HEK293 (cell line): ENCODE measurements around the gene CPD.

Experiments used
- CTCF ChIA-PET: fragments of 350-600 bp; formaldehyde crosslinking; extraction: SDS; loops from one replicate; lab custom pipeline; 2021; ENCODE audit warnings: antibody characterized with exemption; lab: Yijun Ruan, JAX
- POLR2A ChIA-PET: fragments of 300-600 bp; formaldehyde crosslinking; extraction: SDS; loops from one replicate; lab custom pipeline; 2020; ENCODE audit warnings: antibody characterized with exemption, inconsistent platforms; lab: Yijun Ruan, JAX
- H3K27ac ChIP-seq: fragments of 200-500 bp; sonication (Bioruptor generic); 2 replicates; pipeline ENCODE4 v1.5.1; 2014; ENCODE audit warnings: low read depth, low read length, control low read depth, inconsistent platforms; ENCODE audit errors: extremely low read depth
- H3K36me3 ChIP-seq, 2 experiments: fragments of 200-500 bp in 1 of 2; sonication (Bioruptor generic) in 1 of 2; 1 replicate in 1 of 2; 2 replicates in 1 of 2; pipeline ENCODE4 v1.5.1; 2014 to 2017; ENCODE audit warnings: inconsistent platforms in 2 of 2, low read length in 2 of 2; ENCODE audit not compliant: control insufficient read depth in 2 of 2, insufficient read depth in 1 of 2
- H3K4me1 ChIP-seq: fragments of 200-500 bp; sonication (Bioruptor generic); 2 replicates; pipeline ENCODE4 v1.5.1; 2014; ENCODE audit warnings: mild to moderate bottlenecking, low read length, inconsistent platforms; ENCODE audit not compliant: control insufficient read depth, insufficient read depth
- H3K4me3 ChIP-seq: 2 replicates; pipeline ENCODE4 v1.5.1; 2011; ENCODE audit warnings: low read depth, mild to moderate bottlenecking, control low read depth, low read length, moderate library complexity
- H3K9me3 ChIP-seq: fragments of 200-500 bp; sonication (Bioruptor generic); 2 replicates; pipeline ENCODE4 v1.5.1; 2014; ENCODE audit warnings: low read depth, low read length, inconsistent platforms; ENCODE audit not compliant: control insufficient read depth, insufficient read depth
- KLF8 ChIP-seq: fragments of 450-650 bp; formaldehyde crosslinking; IDR thresholded peaks from 2 replicates; pipeline ENCODE4 v1.5.1; 2016; ENCODE audit warnings: missing biosample characterization, missing genetic modification characterization
- MEIS1 ChIP-seq: sonication (generic); formaldehyde crosslinking; IDR thresholded peaks from 2 replicates; pipeline ENCODE4 v1.8.1; 2022; ENCODE audit warnings: missing genetic modification reagents, mild to moderate bottlenecking, borderline replicate concordance
- PRDM1 ChIP-seq: fragments of 450-650 bp; formaldehyde crosslinking; IDR thresholded peaks from 2 replicates; pipeline ENCODE4; 2016; ENCODE audit warnings: missing biosample characterization, missing genetic modification characterization
- SALL2 ChIP-seq: fragments of 450-650 bp; formaldehyde crosslinking; IDR thresholded peaks from 2 replicates; pipeline ENCODE4 v1.5.0; 2017; ENCODE audit warnings: missing biosample characterization, mild to moderate bottlenecking, missing genetic modification characterization, borderline replicate concordance
- WT1 ChIP-seq: fragments of 450-650 bp; formaldehyde crosslinking; IDR thresholded peaks from 2 replicates; pipeline ENCODE4 v1.5.1; 2016; ENCODE audit warnings: missing biosample characterization, missing genetic modification characterization
- ZBTB7A ChIP-seq: fragments of 450-650 bp; formaldehyde crosslinking; IDR thresholded peaks from 2 replicates; pipeline ENCODE4 v1.5.1; 2016; ENCODE audit warnings: low read depth, missing biosample characterization, missing genetic modification characterization
- ZFHX2 ChIP-seq: fragments of 450-650 bp; formaldehyde crosslinking; conservative IDR thresholded peaks from 2 replicates; pipeline ENCODE4 v1.5.1; 2016; ENCODE audit warnings: missing biosample characterization, missing genetic modification characterization
- ZNF140 ChIP-seq: fragments of 450-650 bp; formaldehyde crosslinking; IDR thresholded peaks from 2 replicates; pipeline ENCODE4 v1.5.1; 2016; ENCODE audit warnings: missing biosample characterization, missing genetic modification characterization
- ZNF16 ChIP-seq: fragments of 450-650 bp; formaldehyde crosslinking; IDR thresholded peaks from 2 replicates; pipeline ENCODE4 v1.5.1; 2016; ENCODE audit warnings: low read depth, missing biosample characterization, missing genetic modification characterization
- ZNF174 ChIP-seq: fragments of 450-650 bp; formaldehyde crosslinking; IDR thresholded peaks from 2 replicates; pipeline ENCODE4 v1.5.0; 2017; ENCODE audit warnings: missing biosample characterization, mild to moderate bottlenecking, missing genetic modification characterization
- ZNF184 ChIP-seq: fragments of 450-650 bp; IDR thresholded peaks from 2 replicates; pipeline ENCODE4 v1.5.1; 2018; ENCODE audit warnings: missing biosample characterization, mild to moderate bottlenecking, missing genetic modification characterization
- ZNF423 ChIP-seq: fragments of 450-650 bp; formaldehyde crosslinking; IDR thresholded peaks from 2 replicates; pipeline ENCODE4 v1.5.1; 2016; ENCODE audit warnings: missing biosample characterization, missing genetic modification characterization
- ZNF433 ChIP-seq: fragments of 450-650 bp; formaldehyde crosslinking; IDR thresholded peaks from 2 replicates; pipeline ENCODE4 v1.5.1; 2016; ENCODE audit warnings: missing biosample characterization, missing genetic modification characterization, low read depth
- ZNF629 ChIP-seq: fragments of 450-650 bp; formaldehyde crosslinking; IDR thresholded peaks from 2 replicates; pipeline ENCODE4 v1.5.1; 2017; ENCODE audit warnings: missing biosample characterization, missing genetic modification characterization
- ZNF654 ChIP-seq: fragments of 450-650 bp; formaldehyde crosslinking; IDR thresholded peaks from 2 replicates; pipeline ENCODE4 v1.5.1; 2016; ENCODE audit warnings: low read depth, missing biosample characterization, missing genetic modification characterization
- ZNF664 ChIP-seq: fragments of 450-650 bp; formaldehyde crosslinking; IDR thresholded peaks from 2 replicates; pipeline ENCODE4 v1.5.1; 2016; ENCODE audit warnings: missing biosample characterization, missing genetic modification characterization
- ZNF76 ChIP-seq: fragments of 450-650 bp; formaldehyde crosslinking; IDR thresholded peaks from 2 replicates; pipeline ENCODE4; 2016; ENCODE audit warnings: low read depth, missing biosample characterization, missing genetic modification characterization, borderline replicate concordance
- TF ChIP-seq, protein P1 (sequence below): fragments of 450-650 bp; formaldehyde crosslinking; IDR thresholded peaks from 2 replicates; pipeline ENCODE4 v1.5.0; 2017; ENCODE audit warnings: missing biosample characterization, missing genetic modification characterization, borderline replicate concordance
- TF ChIP-seq, protein P2 (sequence below): fragments of 450-650 bp; formaldehyde crosslinking; IDR thresholded peaks from 2 replicates; pipeline ENCODE4 v1.5.1; 2016; ENCODE audit warnings: missing biosample characterization, missing genetic modification characterization, borderline replicate concordance
- TF ChIP-seq, protein P3 (sequence below): fragments of 450-650 bp; formaldehyde crosslinking; IDR thresholded peaks from 2 replicates; pipeline ENCODE4 v1.5.1; 2017; ENCODE audit warnings: missing biosample characterization, missing genetic modification characterization
- TF ChIP-seq, protein P4 (sequence below): fragments of 450-650 bp; formaldehyde crosslinking; IDR thresholded peaks from 2 replicates; pipeline ENCODE4 v1.5.1; 2016; ENCODE audit warnings: missing biosample characterization, missing genetic modification characterization, borderline replicate concordance
- TF ChIP-seq, protein P5 (sequence below): fragments of 450-650 bp; formaldehyde crosslinking; IDR thresholded peaks from 2 replicates; pipeline ENCODE4 v1.5.1; 2017; ENCODE audit warnings: missing biosample characterization, missing genetic modification characterization
- TF ChIP-seq, protein P6 (sequence below): fragments of 450-650 bp; formaldehyde crosslinking; IDR thresholded peaks from 2 replicates; pipeline ENCODE4 v1.5.1; 2016; ENCODE audit warnings: missing biosample characterization, missing genetic modification characterization, low read depth
- TF ChIP-seq, protein P7 (sequence below): sonication (generic); formaldehyde crosslinking; IDR thresholded peaks from 2 replicates; pipeline ENCODE4 v1.8.1; 2022; ENCODE audit warnings: mild to moderate bottlenecking, moderate library complexity, missing genetic modification reagents

The CPD gene

DNA sequence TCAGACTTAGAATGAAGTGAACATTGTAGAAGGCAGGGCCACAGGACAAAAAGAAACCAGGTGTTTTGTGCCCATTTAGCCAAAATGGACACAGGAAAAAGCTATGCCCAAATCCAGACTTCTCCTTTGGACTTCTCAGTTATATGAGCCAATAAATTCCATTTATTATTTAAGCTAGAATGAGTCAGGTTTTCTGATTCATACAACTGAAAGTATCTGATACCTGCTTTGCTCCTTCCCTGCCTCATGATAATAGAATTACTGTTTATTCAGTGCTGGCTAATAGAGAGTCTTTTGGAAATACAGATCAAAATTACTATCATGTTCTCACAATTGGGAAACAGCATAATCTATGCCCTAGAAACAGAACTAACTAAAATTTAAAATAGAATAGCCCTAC is 8.7 kb upstream of the CPD start (continued):
- TF ChIP-seq, protein P1, sequence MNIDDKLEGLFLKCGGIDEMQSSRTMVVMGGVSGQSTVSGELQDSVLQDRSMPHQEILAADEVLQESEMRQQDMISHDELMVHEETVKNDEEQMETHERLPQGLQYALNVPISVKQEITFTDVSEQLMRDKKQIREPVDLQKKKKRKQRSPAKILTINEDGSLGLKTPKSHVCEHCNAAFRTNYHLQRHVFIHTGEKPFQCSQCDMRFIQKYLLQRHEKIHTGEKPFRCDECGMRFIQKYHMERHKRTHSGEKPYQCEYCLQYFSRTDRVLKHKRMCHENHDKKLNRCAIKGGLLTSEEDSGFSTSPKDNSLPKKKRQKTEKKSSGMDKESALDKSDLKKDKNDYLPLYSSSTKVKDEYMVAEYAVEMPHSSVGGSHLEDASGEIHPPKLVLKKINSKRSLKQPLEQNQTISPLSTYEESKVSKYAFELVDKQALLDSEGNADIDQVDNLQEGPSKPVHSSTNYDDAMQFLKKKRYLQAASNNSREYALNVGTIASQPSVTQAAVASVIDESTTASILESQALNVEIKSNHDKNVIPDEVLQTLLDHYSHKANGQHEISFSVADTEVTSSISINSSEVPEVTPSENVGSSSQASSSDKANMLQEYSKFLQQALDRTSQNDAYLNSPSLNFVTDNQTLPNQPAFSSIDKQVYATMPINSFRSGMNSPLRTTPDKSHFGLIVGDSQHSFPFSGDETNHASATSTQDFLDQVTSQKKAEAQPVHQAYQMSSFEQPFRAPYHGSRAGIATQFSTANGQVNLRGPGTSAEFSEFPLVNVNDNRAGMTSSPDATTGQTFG (tag by site-specific recombination) = no peak
- no peak for TF ChIP-seq ZFHX2
- TF ChIP-seq, protein P2, sequence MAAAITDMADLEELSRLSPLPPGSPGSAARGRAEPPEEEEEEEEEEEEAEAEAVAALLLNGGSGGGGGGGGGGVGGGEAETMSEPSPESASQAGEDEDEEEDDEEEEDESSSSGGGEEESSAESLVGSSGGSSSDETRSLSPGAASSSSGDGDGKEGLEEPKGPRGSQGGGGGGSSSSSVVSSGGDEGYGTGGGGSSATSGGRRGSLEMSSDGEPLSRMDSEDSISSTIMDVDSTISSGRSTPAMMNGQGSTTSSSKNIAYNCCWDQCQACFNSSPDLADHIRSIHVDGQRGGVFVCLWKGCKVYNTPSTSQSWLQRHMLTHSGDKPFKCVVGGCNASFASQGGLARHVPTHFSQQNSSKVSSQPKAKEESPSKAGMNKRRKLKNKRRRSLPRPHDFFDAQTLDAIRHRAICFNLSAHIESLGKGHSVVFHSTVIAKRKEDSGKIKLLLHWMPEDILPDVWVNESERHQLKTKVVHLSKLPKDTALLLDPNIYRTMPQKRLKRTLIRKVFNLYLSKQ (tag by site-specific recombination) = no peak
- no peak for TF ChIP-seq MEIS1 (CRISPR knock-in tag)
- TF ChIP-seq, all 188 proteins: peak for 0

DNA sequence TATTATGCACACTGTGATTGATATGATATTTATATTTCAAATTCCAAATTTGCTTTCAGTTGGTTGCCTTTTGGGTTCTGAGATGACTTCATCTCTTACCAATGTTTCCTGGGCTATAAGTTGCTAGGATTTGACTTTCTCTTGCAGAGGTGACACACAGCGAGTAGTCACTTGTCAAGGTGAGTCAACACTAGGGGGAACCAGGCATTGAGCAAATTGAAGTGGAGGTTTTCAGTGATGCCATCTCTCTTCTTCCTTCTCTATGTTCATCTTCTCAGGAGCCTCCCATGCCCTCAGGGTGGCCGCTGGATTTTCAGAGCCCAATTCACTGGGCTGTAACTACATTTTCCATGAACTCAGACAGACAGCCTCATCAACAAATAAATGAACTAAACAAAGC is 6.0 kb upstream of the CPD start:
- peaks cover 20% of the 10 kb centered on the region for H3K4me1 ChIP-seq
- H3K9me3 ChIP-seq = no peaks in the 10 kb centered on the region
- no peak overlapping the region for H3K4me3 ChIP-seq
- ChIA-PET CTCF (no interaction called here), POLR2A (no interaction called here)
- H3K36me3 ChIP-seq = no peaks in the 10 kb centered on the region
- H3K27ac ChIP-seq = no peak overlapping the region
- TF ChIP-seq, protein P3, sequence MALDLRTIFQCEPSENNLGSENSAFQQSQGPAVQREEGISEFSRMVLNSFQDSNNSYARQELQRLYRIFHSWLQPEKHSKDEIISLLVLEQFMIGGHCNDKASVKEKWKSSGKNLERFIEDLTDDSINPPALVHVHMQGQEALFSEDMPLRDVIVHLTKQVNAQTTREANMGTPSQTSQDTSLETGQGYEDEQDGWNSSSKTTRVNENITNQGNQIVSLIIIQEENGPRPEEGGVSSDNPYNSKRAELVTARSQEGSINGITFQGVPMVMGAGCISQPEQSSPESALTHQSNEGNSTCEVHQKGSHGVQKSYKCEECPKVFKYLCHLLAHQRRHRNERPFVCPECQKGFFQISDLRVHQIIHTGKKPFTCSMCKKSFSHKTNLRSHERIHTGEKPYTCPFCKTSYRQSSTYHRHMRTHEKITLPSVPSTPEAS (tag by site-specific recombination) = no peak
- TF ChIP-seq ZNF174 = no peak
- TF ChIP-seq ZNF629 (tag by site-specific recombination) = no peak
- no peak for TF ChIP-seq SALL2 (tag by site-specific recombination)
- no peak for TF ChIP-seq ZNF423 (tag by site-specific recombination)
- no peak for TF ChIP-seq ZNF16 (tag by site-specific recombination)
- TF ChIP-seq ZNF433 (tag by site-specific recombination) = no peak
- peak; percentile 73 for TF ChIP-seq PRDM1 (tag by site-specific recombination)
- TF ChIP-seq, protein P4, sequence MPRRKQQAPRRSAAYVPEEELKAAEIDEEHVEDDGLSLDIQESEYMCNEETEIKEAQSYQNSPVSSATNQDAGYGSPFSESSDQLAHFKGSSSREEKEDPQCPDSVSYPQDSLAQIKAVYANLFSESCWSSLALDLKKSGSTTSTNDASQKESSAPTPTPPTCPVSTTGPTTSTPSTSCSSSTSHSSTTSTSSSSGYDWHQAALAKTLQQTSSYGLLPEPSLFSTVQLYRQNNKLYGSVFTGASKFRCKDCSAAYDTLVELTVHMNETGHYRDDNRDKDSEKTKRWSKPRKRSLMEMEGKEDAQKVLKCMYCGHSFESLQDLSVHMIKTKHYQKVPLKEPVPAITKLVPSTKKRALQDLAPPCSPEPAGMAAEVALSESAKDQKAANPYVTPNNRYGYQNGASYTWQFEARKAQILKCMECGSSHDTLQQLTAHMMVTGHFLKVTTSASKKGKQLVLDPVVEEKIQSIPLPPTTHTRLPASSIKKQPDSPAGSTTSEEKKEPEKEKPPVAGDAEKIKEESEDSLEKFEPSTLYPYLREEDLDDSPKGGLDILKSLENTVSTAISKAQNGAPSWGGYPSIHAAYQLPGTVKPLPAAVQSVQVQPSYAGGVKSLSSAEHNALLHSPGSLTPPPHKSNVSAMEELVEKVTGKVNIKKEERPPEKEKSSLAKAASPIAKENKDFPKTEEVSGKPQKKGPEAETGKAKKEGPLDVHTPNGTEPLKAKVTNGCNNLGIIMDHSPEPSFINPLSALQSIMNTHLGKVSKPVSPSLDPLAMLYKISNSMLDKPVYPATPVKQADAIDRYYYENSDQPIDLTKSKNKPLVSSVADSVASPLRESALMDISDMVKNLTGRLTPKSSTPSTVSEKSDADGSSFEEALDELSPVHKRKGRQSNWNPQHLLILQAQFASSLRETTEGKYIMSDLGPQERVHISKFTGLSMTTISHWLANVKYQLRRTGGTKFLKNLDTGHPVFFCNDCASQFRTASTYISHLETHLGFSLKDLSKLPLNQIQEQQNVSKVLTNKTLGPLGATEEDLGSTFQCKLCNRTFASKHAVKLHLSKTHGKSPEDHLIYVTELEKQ (tag by site-specific recombination) = no peak
- no peak for TF ChIP-seq ZNF76 (tag by site-specific recombination)
- no peak for TF ChIP-seq ZNF664 (tag by site-specific recombination)
- TF ChIP-seq, protein P5, sequence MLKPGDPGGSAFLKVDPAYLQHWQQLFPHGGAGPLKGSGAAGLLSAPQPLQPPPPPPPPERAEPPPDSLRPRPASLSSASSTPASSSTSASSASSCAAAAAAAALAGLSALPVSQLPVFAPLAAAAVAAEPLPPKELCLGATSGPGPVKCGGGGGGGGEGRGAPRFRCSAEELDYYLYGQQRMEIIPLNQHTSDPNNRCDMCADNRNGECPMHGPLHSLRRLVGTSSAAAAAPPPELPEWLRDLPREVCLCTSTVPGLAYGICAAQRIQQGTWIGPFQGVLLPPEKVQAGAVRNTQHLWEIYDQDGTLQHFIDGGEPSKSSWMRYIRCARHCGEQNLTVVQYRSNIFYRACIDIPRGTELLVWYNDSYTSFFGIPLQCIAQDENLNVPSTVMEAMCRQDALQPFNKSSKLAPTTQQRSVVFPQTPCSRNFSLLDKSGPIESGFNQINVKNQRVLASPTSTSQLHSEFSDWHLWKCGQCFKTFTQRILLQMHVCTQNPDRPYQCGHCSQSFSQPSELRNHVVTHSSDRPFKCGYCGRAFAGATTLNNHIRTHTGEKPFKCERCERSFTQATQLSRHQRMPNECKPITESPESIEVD (tag by site-specific recombination) = no peak
- TF ChIP-seq ZNF654 (tag by site-specific recombination) = peak; percentile 21
- TF ChIP-seq ZNF140 (tag by site-specific recombination) = no peak
- TF ChIP-seq WT1 (tag by site-specific recombination) = no peak
- no peak for TF ChIP-seq KLF8 (tag by site-specific recombination)
- no peak for TF ChIP-seq ZBTB7A (tag by site-specific recombination)
- TF ChIP-seq, protein P6, sequence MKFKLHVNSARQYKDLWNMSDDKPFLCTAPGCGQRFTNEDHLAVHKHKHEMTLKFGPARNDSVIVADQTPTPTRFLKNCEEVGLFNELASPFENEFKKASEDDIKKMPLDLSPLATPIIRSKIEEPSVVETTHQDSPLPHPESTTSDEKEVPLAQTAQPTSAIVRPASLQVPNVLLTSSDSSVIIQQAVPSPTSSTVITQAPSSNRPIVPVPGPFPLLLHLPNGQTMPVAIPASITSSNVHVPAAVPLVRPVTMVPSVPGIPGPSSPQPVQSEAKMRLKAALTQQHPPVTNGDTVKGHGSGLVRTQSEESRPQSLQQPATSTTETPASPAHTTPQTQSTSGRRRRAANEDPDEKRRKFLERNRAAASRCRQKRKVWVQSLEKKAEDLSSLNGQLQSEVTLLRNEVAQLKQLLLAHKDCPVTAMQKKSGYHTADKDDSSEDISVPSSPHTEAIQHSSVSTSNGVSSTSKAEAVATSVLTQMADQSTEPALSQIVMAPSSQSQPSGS (tag by site-specific recombination) = 0 out of 2 replicates have a peak, but pooled peaks have one; percentile 21
- TF ChIP-seq, protein P7, sequence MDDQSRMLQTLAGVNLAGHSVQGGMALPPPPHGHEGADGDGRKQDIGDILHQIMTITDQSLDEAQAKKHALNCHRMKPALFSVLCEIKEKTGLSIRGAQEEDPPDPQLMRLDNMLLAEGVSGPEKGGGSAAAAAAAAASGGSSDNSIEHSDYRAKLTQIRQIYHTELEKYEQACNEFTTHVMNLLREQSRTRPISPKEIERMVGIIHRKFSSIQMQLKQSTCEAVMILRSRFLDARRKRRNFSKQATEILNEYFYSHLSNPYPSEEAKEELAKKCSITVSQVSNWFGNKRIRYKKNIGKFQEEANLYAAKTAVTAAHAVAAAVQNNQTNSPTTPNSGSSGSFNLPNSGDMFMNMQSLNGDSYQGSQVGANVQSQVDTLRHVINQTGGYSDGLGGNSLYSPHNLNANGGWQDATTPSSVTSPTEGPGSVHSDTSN = no peak
- TF ChIP-seq ZNF184 (tag by site-specific recombination) = peak; percentile 96
